NCI-H748 treated with DMSO at 0.1 percent for 48 hours (cell line): ENCODE measurements around the gene GPS1.

Source experiments
- DNase-seq: peaks from one replicate; lab custom pipeline; 2025; lab: John Stamatoyannopoulos, UW

The GPS1 gene

DNA sequence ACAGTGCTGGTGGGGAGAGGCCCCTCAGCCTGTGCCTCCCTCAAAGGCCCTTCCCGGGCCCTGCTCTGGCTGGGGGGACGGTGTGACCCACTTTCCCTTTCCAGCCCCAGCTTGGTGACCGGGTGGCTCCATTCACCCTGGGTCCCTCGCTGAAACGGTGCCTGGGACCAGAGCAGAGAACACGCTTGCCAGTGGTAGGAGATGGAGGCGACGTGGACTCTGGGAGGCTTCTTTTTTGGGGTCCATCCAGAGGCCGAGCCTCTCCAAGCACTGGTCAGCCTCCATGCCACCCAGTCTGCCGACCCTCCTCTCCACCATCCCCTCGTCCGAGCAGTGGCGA, 36.8 kb upstream of the GPS1 start:
- no peak for DNase-seq

DNA sequence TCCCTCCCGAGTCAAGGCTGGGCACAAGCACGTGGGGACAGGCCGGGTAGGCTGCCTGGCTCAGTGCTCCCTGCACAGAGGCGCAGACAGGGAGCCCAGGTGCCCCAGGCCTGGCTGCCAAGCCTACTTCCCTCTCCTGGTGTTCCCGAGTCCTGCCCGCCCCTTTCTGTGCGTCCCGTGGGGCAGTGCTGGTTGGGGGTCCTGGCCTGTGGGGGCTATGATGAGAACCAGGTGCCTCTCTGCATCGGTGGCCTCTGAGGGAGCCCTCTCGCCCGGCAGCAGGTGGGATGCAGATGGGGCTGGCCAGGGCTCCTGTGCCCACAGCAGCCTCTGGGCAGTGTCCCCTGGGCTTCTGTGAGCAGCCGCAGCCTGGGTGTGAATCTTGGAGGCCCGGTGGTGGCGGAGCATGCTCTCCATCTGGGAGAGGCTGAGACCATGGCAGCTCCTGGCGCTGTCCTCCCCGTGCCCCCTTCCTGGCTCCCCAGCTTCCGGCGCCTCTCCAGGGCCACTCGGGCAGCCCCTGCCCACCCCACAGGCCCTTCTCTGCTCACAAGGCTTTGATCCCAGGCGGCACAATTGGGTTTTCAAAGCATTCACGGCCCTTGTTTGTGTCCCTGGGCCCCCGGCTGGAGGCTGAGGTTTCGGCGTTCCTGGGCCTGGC, 36.3 kb upstream of the GPS1 start:
- no peak for DNase-seq

DNA sequence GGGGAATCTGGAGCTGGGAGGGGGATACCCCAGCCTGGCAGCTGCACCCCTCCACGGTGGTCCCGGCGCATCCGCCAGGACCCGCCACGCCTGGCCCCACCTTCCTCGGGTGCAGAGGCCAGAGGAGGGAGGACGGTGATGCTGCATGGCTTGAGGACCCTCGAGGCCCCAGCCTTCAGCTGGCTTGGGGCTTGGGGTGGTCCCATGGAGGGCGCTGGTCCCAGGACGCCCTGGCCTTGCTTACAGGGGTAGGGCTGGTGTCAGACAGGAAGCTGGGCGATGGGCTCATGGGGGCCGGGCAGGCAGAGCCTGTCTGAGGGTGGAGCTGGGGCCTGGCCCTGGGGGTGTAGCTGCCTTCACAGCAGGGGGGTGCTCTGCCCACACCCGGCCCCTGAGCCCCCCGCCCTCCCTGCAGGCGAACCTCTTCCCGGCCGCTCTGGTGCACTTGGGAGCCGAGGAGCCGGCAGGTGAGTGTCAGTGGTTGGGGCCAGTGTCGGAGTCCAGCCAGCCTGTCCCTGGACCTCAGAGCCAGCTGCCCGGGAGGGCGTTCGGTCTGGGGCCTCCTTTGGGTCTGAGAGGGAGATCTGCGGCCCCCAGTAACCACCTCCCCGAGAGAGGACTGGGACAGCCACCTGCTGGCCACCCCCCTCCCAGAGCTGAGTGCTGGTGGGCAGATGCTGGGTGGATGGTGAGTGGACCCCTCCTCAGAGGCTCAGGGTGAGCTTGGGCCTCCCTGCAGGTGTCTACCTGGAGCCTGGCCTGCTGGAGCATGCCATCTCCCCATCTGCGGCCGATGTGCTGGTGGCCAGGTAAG, 35.4 kb upstream of the GPS1 start:
- no peak for DNase-seq

DNA sequence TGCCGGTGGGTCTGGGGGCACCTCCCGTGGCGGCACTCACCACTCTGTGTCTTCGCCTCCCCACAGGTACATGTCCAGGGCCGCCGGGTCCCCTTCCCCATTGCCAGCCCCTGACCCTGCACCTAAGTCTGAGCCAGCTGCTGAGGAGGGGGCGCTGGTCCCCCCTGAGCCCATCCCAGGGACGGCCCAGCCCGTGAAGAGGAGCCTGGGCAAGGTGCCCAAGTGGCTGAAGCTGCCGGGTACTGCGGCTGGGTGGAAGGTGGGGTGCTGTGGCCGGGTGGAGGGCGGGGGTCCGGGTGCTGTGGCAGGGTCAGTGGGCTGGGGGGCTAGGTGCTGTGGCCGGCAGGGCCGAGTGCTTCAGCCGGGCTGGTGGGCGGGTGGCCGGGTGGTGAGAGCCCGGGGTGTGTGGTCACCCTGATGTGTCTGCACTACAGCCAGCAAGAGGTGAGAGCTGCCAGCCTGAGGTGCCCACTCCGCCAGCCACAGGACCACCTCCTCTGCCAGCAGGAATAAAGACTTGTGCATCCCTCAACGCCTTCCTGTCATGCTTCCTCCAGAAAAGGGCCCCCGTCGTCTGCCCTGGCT, 34.7 kb upstream of the GPS1 start:
- DNase-seq: no peak

DNA sequence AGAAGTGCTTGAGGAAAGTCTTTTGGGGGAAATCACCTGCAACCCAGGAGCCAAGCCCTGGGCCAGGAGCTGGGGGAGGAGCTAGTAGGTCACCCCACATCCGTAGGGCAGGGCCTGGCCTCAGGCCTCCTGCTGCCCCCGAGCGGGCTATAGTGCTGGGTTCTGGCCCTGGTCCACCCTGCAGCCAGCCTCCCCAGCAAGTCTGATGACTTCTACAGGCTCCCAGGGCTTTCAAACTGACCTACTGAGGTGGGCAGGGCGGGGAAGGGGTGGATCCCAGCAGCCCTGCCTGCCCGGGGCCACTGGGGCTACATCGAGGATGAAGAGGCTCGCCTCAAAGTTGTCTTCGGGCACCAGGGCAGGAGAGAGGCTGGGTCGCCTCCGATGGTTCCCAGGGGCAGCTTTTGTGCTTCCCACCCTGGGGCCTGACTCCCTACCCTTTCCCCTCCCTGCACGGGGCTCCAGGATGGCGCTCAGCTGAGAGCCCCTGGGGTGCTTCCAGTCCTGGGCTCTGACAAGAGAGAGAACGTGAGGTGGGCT, 34.0 kb upstream of the GPS1 start:
- DNase-seq: no peak

DNA sequence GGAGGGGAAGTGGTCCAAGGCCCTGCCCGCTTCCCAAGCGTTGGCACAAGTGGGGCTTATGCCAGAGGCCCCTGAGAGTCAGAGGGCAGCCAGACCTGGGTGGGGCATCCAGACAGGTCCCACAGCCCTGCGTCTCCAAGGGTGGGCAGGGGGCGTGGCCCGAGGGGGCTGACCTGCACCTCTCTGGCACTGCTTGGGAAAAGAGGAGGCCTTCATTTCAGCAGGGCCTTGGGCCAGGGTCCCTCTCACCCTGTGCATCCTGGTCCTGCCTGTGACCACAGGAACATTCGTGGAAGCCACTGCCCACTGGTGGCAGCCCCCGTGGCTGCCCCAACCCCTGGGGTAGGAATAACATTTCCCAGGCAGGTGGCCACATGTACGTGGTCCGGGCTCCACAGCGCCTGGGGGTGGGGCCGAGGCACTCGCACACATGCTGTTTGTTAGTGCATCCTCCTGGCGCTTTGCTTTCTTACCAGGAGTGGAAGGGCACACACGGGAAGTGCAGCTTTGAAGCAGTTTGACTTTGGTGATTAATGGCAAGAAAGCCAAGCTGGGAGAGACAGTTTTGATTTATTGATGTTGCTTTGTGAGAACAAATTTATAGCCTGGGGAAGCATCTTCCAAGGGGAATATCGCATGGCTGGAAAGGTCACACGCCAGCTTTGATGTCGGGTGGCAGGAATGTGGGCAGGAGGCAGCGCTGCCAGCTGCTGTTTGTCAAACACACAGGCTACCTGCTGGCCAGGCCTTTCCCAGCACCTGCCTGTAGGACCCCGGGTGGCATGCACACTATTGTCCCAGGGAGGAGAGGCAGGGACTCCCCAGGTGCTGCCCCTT, 33.3 kb upstream of the GPS1 start:
- DNase-seq: no peak

DNA sequence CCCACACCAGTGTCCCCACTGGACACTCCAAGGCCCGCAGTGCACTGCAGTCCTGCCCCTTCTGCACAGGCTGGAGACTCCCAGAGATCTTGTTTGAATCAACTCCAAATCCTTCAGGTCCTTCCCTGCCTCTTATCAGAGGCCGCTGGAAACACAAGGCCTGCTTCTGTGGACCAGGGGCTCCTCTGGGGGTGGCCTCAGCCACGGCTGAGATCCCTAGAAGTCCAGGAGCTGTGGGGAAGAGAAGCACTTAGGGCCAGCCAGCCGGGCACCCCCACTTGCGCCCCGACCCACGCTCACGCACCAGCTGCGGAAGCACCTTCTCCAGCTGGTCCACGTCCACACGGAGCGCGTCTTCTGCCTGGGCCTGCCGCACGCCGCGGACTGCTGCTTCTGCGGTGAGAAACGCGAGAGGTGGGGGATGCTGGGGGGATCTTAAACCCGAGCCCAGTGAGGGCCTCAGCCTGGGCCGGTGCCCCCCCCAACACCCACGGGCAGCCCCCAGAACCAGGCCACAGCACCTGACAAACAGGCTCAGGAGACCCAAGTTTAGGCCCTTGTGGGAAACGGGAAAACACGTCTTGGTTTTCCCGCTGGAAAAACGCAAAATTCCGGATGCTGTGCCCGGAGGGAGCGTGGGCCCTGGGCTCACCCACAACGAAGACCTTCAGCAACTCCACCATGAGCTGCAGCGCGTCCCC, 32.6 kb upstream of the GPS1 start:
- no peak for DNase-seq

DNA sequence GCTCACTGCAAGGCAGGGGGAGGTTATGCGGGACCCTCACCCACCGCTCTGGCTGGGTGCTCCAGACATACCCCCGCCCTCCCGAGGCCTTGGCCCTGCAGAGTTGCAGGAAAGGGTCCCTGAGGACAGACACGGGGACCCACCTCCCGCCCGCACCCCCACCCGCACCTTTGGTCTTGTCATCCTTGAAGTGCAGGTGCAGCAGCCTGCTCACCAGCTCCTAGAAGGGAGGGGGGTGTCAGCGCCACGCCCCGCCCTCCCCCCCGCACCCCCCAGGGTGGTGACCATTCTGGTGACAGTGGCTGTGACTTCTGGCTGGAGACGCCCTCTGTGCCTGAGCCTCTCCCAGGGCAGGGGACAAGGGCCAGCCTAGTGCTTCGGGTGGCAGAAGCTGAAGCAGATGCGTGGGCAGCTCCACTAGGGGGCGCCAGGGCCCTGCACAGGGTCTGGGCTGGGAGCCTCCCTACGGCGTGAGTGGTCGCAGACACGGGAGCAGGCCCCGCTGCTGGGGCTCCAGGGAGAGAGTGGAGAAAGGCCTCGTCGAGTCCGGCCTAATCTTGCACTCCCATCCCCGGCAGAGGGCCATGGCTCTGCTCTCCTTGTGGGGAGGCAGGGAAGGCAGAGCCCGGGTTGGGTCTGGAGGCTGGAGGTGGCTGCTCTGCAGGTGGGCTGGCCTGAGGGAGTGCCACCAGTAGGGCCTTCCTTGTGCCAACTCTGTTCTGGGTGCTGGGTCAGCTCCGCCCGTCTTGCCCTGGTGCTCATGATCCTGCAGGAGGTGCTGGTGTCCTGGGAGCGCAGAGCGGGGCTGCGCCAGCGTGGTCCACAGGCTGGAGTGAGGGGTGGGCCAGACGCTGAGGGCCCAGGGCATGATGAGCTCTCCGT, 31.8 kb upstream of the GPS1 start:
- peak; percentile 28 for DNase-seq

DNA sequence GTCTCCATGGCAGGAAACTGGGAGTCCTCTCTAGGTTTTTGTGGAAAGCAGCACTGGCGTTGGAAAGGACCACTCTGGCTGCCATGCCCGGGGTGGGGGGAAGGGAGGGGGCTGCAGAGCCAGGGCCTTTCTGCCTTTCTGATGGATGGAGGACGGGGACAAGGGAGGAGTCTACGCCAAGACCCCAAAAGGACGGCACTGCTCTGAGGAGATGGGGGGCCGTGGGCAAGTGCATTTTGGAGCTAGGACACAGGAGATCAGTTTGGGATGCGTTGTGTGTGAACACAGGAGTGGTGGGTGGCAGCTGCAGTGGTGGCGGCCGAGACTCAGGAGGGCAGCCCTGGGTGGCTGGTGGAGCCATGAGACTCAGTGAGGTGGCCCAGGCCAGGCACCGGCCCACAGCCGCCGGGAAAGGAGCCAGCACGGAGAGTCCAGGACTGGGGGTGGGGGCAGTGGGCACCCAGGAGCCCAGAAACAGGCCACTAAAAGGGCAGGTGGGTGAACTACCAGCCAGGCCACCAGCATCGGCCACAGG, 31.1 kb upstream of the GPS1 start:
- no peak for DNase-seq

DNA sequence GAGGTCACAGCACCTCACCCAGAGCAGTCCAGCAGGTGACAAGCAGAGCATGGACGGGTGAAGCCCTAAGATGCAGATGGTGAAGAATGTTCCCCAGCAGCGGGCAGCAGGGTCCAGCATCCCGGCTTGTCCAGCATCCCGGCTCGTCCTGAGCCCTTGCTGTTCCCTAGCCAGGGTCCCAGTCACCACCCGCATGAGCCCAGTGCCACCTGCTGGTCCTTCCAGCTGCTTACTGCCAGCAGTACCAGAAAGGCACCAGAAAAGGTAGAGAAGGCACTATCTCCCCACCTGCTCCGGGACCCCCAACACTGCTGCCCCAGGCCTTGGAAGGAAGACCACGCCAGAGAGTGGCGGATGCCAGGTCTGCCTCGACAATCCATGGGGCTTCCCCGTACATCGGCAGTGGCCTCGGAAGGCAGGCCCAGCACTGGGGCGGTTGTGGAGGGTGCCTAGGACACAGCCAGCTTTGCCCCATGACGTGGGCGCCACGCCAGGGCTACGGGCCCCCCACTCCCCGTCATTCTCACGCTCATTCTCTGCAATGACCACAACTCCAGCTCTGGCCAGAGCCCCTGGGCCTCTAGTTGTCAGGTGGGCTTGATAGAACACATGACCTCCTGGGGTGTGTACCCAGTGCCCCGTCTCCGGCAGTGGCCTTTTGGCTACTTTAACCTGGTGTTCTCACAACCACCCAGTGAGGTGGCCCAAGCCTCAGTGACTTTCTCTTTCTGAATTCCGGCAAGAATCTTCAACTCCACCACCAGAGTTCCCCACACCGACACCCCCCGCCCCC, 30.4 kb upstream of the GPS1 start:
- DNase-seq: peak; percentile 7

DNA sequence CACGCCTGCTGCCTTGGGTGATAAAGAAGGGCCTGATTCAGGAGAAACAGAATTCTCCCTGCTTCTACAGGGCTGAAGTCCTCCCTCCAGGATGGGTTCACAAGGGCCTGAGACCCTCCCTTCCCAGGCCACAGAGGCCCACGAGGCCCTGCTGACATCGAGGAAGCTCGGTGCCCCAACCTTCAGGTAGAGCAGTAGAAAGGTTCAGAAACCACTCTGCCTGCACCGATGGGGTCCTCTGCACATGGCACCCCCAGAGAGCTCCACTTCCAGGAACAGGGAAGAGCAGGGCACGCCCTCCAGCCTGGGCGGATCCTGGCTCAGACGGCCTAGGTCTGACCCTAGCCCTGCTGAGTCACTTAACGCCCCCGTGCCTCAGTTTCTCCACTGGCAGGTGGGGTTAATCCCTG, 29.8 kb upstream of the GPS1 start:
- DNase-seq: no peak

DNA sequence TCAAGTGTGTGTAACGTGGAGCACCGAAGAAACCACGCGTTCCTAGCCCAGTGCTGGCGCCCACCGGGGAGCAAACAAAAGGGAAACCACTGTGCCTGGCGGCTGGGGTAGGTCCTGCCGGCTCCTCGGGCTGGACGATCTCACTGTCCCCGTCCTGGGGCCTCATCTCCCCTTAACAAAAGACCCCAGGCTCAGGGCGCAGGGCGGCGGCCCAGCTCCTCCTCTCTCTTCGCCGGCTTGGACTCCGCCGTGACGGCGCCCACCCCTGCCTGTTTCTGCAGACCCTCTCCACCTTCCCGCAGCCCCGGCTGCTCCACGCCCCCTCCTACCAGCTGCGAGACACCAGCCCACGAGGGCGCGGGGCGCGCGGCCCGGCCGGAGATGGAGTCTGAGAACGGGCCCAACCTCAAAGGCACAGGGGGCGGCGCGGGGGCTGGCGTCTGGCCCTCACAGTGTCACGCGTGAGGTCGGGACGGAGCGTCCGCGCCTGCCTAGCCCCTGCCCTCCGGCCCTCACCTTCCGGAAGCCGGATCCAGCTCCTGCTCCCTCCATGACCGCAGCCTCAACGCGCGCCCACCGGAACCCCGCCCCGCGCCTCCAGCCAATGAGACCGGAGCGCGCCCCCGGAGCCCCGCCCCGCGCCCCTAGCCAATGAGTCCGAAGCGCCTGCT, 29.3 kb upstream of the GPS1 start, which contains the start of gene CENPX:
CENPX (minus strand) TSS at position 569 of the 671 bp plus-strand sequence; CDS start at position 552, 17 bp downstream.
- DNase-seq: no peak

DNA sequence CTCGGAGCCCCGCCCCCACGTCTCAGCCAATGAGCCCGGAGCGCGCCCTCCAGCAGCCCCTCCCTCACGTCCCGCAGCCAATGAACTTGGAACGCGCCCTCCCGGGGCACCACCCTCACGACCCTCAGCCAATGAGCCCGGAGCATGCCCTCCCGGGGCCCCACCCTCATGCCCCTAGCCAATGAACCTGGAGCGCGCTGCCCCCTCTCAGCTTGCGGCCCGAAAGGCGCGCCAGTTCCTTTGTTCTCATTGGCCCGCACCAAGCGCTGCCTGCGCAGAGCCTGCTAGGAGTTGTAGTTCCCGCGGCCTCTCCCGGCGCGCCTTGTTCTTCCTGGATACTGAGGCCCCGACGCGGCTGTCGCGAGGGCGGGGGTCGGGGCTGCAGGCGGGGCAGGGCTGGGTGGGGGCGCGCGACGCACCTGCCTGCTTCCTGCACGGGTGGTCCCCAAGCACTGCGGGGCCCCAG, 28.7 kb upstream of the GPS1 start, which contains the start of gene LRRC45:
LRRC45 (plus strand) TSS at position 325 of the 466 bp plus-strand sequence. CDS start 339 bp downstream, outside the sequence.
- peak; percentile 96 for DNase-seq

DNA sequence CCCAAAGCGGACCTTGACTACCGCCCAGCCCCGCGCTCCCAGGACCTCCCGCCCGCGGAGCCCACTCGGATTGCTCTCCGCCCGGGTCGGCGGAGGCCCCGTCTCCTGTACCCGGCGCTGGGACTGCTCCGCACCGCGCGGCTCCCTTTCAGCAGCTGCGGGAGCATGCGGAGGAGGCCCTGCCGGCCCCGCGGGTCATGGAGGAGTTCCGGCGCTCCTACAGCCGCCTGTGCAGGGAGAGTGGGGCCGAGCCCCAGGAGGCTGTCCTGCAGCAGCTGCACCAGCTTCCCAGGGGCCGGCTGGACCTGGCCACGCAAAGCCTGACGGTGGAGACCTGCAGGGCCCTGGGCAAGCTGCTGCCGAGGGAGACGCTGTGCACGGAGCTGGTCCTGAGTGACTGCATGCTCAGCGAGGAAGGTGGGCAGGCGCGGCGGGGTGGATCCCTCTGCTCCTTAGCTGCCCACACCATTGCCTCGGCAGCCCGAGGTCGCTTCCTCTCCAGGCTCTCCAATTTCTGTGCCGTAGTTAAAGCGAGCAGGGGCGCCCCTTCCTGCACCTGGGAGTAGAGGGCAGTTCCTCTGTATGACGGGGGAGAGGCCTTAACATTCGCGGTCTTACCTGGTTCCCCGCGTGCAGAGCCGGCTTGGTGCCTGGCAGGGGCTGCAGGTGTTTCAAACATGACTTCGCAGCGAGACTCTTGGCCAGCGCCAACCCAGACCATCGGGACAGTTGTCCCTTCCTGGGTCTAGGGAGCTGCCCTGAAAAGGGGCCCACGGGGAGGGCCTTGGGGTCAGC, 28.1 kb upstream of the GPS1 start:
- no peak for DNase-seq

DNA sequence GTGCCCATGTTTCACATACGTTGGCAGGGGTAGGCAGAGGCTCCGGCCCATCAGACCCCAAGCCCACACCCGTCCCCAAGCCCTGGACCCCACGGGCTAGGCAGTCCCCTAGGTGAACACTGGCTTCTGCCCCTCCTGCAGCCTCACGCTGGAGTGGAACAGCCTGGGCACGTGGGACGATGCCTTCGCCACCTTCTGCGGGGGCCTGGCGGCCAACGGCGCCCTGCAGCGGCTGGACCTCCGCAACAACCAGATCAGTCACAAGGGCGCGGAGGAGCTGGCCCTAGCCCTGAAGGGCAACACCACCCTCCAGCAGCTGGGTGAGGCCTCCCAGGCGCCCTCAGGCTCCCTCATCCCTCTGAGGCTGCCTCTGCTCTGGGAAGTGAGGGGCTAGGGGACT, 26.8 kb upstream of the GPS1 start:
- DNase-seq: no peak

DNA sequence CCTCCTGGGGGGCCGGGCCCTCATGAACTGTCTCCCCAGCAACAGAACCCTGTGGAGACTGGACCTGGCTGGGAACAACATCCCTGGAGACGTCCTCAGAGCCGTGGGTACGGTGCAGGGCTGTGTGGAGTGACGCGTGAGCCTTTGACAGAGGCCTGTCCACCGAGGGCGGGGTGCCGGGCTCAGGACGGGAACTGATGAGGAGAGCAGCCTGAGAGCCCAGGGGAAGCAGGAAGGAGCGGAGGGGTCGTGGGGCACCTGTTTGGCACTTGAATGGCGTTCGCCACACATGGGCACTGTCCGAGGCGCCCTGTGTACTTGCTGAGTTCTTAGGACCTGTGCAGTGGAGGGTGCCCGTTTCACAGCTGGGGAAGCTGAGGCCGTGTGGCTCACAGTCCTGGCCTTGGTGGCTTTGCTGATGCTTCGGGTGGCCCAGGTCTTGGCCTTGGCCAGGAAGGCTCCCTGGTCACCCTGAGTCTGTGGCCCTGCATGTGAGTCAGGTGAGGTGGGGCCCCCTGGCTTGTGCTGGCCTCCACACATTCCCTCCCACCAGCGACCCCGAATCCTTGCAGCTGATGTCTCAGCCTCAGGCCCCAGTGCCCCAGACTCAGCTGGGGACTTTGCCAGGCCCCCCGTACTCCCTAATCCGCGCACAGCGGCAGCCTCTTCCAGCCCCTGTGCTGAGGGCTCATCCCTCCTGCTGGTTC, 26.1 kb upstream of the GPS1 start:
- DNase-seq: no peak

DNA sequence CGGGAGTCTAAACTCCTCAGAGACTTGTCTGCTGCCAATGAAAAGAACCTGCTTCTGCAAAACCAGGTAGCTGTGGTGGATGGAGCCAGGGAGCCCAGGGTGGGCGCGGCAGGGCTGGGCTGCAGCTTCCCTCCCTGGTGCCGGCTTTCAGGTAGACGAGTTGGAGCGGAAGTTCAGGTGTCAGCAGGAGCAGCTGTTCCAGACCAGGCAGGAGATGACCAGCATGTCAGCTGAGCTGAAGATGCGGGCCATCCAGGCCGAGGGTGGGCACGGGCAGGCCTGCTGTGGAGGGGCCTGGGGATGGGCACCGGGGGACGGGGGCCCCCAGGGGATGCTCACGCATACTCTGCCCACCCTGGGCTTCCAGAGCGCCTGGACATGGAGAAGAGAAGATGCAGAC, 23.5 kb upstream of the GPS1 start:
- no peak for DNase-seq
